Type B pancreatic cell (in vitro differentiated cells): ENCODE results near the gene MED26. TPM values are rescaled to one million over a fixed set of nuclear protein-coding genes. Genes with fewer than 3 reads are reported as not detected.

Source experiments
- DNase-seq: peaks from one replicate; pipeline ENCODE4 v3.0.0; 2021; ENCODE audit warnings: mixed read lengths; ENCODE audit not compliant: unreplicated experiment; ENCODE audit errors: extremely low spot score
- H3K27ac Mint-ChIP-seq: 2 replicates; pipeline ENCODE4 v1.8.0; 2021; ENCODE audit warnings: mild to moderate bottlenecking, mixed read lengths
- H3K27me3 Mint-ChIP-seq: 2 replicates; pipeline ENCODE4 v1.8.0; 2021; ENCODE audit warnings: mixed read lengths
- H3K36me3 Mint-ChIP-seq: 2 replicates; pipeline ENCODE4 v1.8.0; 2021; ENCODE audit warnings: mixed read lengths
- H3K4me1 Mint-ChIP-seq: one replicate; pipeline ENCODE4 v1.8.0; 2021; ENCODE audit warnings: mixed read lengths; ENCODE audit not compliant: unreplicated experiment
- H3K4me3 Mint-ChIP-seq: 2 replicates; pipeline ENCODE4 v1.8.0; 2021; ENCODE audit warnings: mild to moderate bottlenecking, mixed read lengths
- H3K9me3 Mint-ChIP-seq: 2 replicates; pipeline ENCODE4 v1.8.0; 2021; ENCODE audit warnings: mixed read lengths
- total RNA-seq: library from RNA; stranded (reverse); gene quantifications from 2 replicates; pipeline ENCODE4 v1.2.1, GENCODE V29; 2021; ENCODE audit warnings: low replicate concordance
- TF ChIP-seq, protein P1 (sequence below): fragments of 200-600 bp; sonication (generic); conservative IDR thresholded peaks from 2 replicates; pipeline ENCODE4 v1.5.0; 2021; ENCODE audit warnings: antibody characterized with exemption, mild to moderate bottlenecking

The MED26 gene
- total RNA-seq, 1 donor from 2014 or later: 12.5 TPM

DNA sequence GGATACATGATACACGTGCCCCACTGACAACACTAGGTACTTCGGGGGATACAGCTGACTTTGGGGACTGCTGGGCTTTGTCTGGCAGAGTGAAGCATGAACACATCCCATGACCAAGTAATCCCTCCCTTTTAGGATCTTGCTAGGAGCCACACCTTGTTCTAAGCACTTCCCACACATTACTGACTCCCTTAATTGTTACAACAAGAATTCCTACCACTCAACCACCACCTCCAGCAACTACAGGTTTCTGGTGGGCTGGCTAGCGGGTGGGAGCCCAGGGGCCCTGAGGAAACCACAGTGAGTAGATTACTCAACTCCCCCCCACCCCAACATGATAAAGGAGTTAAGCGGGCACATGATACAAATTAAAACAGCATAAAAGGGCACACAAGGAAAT, 48.6 kb downstream of the MED26 start:
- Mint-ChIP-seq H3K36me3 (peaks cover 3% of the 10 kb centered on the region), H3K9me3 (no peaks in the 10 kb centered on the region), H3K27ac (peak overlapping the region; percentile 11), H3K4me3 (no peak overlapping the region), H3K4me1 (peaks cover 12% of the 10 kb centered on the region), H3K27me3 (no peaks in the 10 kb centered on the region)
- TF ChIP-seq, protein P1, sequence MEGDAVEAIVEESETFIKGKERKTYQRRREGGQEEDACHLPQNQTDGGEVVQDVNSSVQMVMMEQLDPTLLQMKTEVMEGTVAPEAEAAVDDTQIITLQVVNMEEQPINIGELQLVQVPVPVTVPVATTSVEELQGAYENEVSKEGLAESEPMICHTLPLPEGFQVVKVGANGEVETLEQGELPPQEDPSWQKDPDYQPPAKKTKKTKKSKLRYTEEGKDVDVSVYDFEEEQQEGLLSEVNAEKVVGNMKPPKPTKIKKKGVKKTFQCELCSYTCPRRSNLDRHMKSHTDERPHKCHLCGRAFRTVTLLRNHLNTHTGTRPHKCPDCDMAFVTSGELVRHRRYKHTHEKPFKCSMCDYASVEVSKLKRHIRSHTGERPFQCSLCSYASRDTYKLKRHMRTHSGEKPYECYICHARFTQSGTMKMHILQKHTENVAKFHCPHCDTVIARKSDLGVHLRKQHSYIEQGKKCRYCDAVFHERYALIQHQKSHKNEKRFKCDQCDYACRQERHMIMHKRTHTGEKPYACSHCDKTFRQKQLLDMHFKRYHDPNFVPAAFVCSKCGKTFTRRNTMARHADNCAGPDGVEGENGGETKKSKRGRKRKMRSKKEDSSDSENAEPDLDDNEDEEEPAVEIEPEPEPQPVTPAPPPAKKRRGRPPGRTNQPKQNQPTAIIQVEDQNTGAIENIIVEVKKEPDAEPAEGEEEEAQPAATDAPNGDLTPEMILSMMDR: no peak
- DNase-seq: no peak

DNA sequence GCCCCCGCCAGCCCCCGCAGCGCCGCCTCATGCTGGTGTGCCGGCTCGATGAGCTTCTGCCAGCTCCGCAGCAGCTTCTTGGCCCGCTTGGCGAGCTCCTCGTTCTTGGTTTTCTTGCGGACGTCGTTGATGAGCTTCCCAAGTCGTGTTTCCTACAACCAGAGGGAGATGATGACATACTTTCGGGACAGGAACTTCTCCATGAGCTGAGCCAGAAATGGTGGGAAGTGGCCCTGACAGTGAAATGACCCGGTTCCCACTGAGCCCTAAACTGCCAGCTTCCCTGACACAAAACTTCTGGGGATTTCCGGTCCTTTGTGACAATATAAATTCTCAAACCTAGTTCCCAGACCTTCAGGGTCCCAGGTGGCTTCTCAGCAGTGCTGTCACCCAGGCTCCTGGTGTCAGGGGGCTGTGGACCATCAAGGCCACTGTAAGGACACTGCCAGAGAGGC, 50.4 kb downstream of the MED26 start:
- Mint-ChIP-seq H3K27me3 (no peaks in the 10 kb centered on the region), H3K9me3 (no peaks in the 10 kb centered on the region), H3K4me1 (peaks cover 9% of the 10 kb centered on the region), H3K4me3 (no peak overlapping the region), H3K27ac (no peak overlapping the region), H3K36me3 (peaks cover 3% of the 10 kb centered on the region)
- TF ChIP-seq, protein P1: no peak
- no peak for DNase-seq

DNA sequence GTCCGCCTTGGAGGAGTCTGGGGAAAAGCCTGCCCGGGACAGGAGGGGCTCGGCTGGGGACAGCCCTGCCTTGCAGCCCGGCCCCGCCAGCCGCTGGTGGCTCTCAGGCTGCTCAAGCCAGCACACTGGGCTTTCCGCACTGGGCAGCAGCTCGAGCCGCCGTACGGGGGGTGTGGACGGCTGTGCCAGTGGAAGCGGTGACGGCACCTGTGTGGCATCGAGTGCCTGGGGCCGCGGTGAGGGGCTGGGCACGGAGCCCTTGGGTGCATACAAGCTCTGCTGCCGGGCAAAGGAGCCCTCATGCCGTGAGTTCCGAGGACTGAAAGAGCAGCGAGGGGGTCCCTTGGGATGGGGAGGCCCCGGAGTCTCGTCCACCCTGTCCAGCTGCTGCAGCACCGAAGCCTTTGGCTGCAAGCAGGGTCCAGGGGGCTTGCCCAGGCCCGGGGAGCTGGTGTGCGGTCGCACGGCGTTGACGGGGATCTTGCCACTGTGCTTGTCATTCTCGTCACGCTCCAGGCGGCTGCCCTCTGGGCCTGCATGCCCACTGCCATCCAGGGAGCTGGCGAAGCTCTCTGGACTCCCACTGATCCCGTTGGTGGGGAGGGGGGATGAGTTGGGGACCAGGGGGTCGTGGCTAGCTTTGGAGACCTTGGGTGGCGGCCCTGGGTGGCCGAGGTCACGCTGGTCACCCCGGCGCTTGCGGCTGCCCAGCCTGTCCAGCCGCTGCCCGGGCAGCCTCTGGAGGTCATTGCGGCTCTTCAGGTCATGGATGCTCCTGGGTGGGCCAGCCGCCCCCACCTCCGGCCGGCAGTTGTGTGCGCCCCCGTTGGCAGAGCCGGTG, 51.1 kb downstream of the MED26 start:
- Mint-ChIP-seq H3K36me3 (peaks cover 3% of the 10 kb centered on the region), H3K27me3 (no peaks in the 10 kb centered on the region), H3K4me1 (peaks cover 12% of the 10 kb centered on the region), H3K4me3 (no peak overlapping the region), H3K9me3 (no peaks in the 10 kb centered on the region), H3K27ac (no peak overlapping the region)
- no peak for DNase-seq
- TF ChIP-seq, protein P1: no peak

DNA sequence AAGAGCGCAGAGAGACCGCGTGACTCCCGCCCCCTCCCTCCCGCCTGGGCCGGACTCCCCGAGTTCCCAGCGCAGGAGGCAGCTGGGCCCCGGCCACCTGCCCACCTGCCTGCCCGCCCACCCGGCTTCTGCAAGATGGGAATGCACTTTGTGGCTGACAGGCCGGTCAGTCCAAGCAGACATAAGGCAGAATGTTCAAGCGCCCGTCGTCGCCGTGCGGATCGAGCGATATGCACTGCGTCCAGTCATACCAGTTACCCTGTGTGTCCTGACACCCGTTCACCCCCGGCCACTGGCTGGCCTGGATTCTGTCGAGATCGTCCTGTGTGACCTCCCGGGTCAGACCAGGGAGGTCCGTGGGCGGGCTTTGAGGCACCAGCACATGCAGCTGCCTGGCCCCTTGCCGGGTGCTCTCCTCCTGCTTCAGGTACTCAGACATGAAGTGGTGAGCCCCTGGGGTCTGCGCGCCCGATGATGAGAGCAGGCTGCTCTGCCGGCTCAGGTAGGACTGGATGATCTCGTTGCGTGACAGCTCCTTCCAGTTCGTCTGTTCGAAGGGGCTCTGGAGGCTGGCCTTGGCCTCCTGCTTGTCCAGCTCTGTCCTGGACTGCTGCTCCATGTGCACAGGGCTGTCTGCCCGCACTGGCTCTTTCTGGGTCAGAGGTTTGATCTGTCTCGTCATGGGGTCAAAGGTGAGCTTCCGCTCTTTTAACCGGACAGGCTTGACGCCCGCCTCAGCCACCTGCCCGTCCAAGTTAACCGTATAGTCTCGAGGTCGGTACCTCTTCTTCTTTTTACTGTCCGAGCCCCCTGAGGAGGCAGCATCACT, 51.9 kb downstream of the MED26 start:
- no peak overlapping the region for H3K27ac Mint-ChIP-seq
- no peak for DNase-seq
- peaks cover 12% of the 10 kb centered on the region for H3K4me1 Mint-ChIP-seq
- H3K9me3 Mint-ChIP-seq: no peaks in the 10 kb centered on the region
- no peak overlapping the region for H3K4me3 Mint-ChIP-seq
- no peaks in the 10 kb centered on the region for H3K27me3 Mint-ChIP-seq
- TF ChIP-seq, protein P1: no peak
- peaks cover 3% of the 10 kb centered on the region for H3K36me3 Mint-ChIP-seq

DNA sequence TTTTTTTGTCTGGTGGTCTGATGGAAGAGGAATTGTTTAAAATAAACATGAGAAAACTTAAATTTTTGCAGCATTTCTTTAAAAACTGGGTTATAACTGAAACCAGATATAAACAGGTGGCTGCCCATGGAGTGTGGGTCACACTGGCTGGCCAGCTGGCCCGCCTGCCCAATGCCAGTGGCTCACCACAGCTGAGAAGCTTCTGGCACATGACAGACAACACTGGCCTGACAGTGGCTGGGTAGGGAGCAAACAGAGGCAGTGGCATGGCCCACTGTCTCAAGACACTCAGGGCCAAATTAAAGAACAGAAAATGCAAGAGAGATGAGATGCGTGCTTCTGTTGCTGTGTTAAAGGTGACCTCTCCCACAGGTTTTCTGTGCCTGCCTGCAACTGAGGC, 52.7 kb downstream of the MED26 start:
- H3K27me3 Mint-ChIP-seq: no peaks in the 10 kb centered on the region
- no peaks in the 10 kb centered on the region for H3K9me3 Mint-ChIP-seq
- H3K36me3 Mint-ChIP-seq: peaks cover 3% of the 10 kb centered on the region
- no peak overlapping the region for H3K27ac Mint-ChIP-seq
- no peak overlapping the region for H3K4me3 Mint-ChIP-seq
- TF ChIP-seq, protein P1: no peak
- peaks cover 12% of the 10 kb centered on the region for H3K4me1 Mint-ChIP-seq
- DNase-seq: no peak
